Sigmoid colon (tissue), 7 donors: Measurements from ENCODE around the gene COPS3. TPM values are rescaled to one million over a fixed set of nuclear protein-coding genes. Genes with fewer than 3 reads are reported as not detected.

Experiments
- DNase-seq: peaks from one replicate; pipeline ENCODE4 v3.0.0-alpha.2; 2019
- H3K27ac ChIP-seq, 4 donors: fragments of 200-600 bp; sonication (generic); one replicate each; pipeline ENCODE4 v1.5.1; 2016 to 2019; ENCODE audit warnings: mild to moderate bottlenecking in 1 of 4
- H3K27me3 ChIP-seq, 3 donors: fragments of 200-600 bp; sonication (generic); one replicate each; pipeline ENCODE4 v1.5.1; 2019; ENCODE audit warnings: mild to moderate bottlenecking in 1 of 3
- H3K36me3 ChIP-seq, 4 donors: fragments of 200-600 bp; sonication (generic); one replicate each; pipeline ENCODE4 v1.5.1; 2016 to 2019
- H3K4me1 ChIP-seq, 4 donors: fragments of 200-600 bp; sonication (generic); one replicate each; pipeline ENCODE4 v1.5.1; 2017 to 2019
- H3K4me3 ChIP-seq, 4 donors: fragments of 200-600 bp; sonication (generic); one replicate each; pipeline ENCODE4 v1.5.1; 2017 to 2019; ENCODE audit warnings: mild to moderate bottlenecking in 2 of 4, moderate library complexity in 1 of 4
- H3K9me3 ChIP-seq, 4 donors: fragments of 200-600 bp in 3 of 4; sonication (generic) in 3 of 4; one replicate each; pipeline versions ENCODE4 v1.5.1 to v1.6.1; 2013 to 2019
- EP300 ChIP-seq, 4 donors: sonication (generic); formaldehyde crosslinking; IDR thresholded peaks; one replicate each; pipeline ENCODE4 v1.6.1; 2017; ENCODE audit warnings: antibody characterized with exemption in 4 of 4
- POLR2A ChIP-seq, 2 donors: fragments of 450-650 bp; IDR thresholded peaks; one replicate each; pipeline ENCODE4 v1.6.1; 2016; ENCODE audit warnings: antibody characterized with exemption in 2 of 2, mild to moderate bottlenecking in 2 of 2, moderate library complexity in 2 of 2
- POLR2AphosphoS5 ChIP-seq, 4 donors: sonication (generic); formaldehyde crosslinking; IDR thresholded peaks; one replicate each; pipeline ENCODE4 v1.6.1; 2017; ENCODE audit warnings: antibody characterized with exemption in 4 of 4
- WGBS, 2 donors: extraction: QIAGEN DNeasy Blood & Tissue Kit; methylation state at CpG; one replicate each; pipeline ENCODE4 v1.1.7; 2013; 5-methylcytosine and 5-hydroxymethylcytosine counted together
- intact Hi-C: fragments of 100-400 bp; cut with DNase I; formaldehyde crosslinking; loops from one replicate; pipeline ENCODE4 v1.15.1; 2023
- polyA plus RNA-seq, 3 donors: library from polyadenylated mRNA; stranded (reverse); fragments of 200-250 nt; gene quantifications; one replicate each; pipeline ENCODE4 v1.2.3, GENCODE V29; 2013
- total RNA-seq, 4 donors: library from RNA; depleted of rRNA; stranded (reverse); fragments of >200 nt; gene quantifications; one replicate each; pipeline ENCODE4 v1.1.0, GENCODE V29; 2016
- TF ChIP-seq, protein P1 (sequence below), 4 experiments: fragments of 450-650 bp in 3 of 4; fragments of 200-600 bp in 1 of 4; IDR thresholded peaks; one replicate each; pipeline ENCODE4 v1.5.1; 2016 to 2019; ENCODE audit warnings: antibody characterized with exemption in 4 of 4, mild to moderate bottlenecking in 3 of 4, moderate library complexity in 2 of 4
- donor health status: healthy with polysubstance abuse.
- donor health status: Bipolar disorder and iron deficiency.
- donor health status: healthy.

The COPS3 gene
- total and polyA plus RNA-seq, 7 donors = 44.6 to 105 (median 56.8) TPM

DNA sequence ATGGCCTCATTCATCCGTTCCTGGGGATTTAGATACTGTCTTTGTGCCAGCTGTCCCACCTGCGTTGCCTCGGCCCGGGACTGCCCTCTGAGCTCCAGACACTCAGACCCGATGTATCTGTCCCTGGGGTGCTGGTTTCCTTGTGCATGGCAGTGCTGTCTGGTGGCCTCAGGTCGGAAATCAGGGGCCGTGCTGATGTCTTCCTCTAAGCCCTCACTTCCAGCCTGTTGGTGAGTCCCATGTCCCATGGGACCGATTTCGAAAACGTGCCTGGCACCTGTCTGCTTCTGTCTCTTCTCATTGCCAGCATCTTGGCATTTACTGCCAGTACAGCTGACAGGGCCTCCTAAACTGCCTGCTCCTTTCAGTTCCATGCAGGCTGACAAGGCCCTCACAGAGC, 44.2 kb upstream of the COPS3 start:
- Histone ChIP-seq H3K9me3 (no peaks in the 10 kb centered on the region), H3K36me3 (peaks cover 0 to 12% (median 0%) of the 10 kb centered on the region in 4 donors), H3K4me3 (no peak overlapping the region), H3K27ac (no peak overlapping the region), H3K27me3 (no peaks in the 10 kb centered on the region), H3K4me1 (no peaks in the 10 kb centered on the region)
- TF ChIP-seq, protein P1, sequence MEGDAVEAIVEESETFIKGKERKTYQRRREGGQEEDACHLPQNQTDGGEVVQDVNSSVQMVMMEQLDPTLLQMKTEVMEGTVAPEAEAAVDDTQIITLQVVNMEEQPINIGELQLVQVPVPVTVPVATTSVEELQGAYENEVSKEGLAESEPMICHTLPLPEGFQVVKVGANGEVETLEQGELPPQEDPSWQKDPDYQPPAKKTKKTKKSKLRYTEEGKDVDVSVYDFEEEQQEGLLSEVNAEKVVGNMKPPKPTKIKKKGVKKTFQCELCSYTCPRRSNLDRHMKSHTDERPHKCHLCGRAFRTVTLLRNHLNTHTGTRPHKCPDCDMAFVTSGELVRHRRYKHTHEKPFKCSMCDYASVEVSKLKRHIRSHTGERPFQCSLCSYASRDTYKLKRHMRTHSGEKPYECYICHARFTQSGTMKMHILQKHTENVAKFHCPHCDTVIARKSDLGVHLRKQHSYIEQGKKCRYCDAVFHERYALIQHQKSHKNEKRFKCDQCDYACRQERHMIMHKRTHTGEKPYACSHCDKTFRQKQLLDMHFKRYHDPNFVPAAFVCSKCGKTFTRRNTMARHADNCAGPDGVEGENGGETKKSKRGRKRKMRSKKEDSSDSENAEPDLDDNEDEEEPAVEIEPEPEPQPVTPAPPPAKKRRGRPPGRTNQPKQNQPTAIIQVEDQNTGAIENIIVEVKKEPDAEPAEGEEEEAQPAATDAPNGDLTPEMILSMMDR (IDR thresholded peaks at IDR 0.05) = no peak
- TF ChIP-seq POLR2AphosphoS5 (IDR thresholded peaks at IDR 0.05) (no peak), POLR2A (IDR thresholded peaks at IDR 0.05) (no peak), EP300 (IDR thresholded peaks at IDR 0.05) (no peak)
- intact Hi-C loops = no loop called here
- WGBS, 2 donors = 92 to 95% methylated on average over 10 of the region's 10 CpGs
- no peak for DNase-seq

DNA sequence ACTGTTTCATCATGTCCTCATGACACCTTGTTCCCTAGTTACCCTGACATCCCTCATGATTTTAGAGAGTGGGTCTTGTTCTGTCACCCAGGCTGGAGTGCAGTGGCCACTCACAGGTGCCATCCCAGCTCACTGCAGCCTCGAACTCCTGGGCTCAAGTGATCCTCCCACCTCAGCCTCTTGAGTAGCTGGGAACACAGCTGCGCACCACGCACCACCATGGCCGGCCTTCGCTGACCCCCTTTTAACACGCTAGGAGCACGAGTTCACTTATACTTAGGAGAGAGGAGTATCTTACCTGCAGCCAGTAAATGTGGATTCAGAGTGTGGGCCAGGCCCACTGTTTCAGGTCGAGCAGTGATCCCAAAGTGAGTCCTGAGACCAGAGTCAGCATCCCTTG, 43.6 kb upstream of the COPS3 start:
- H3K4me1 ChIP-seq = no peaks in the 10 kb centered on the region
- H3K27me3 ChIP-seq = no peaks in the 10 kb centered on the region
- TF ChIP-seq POLR2AphosphoS5 (IDR thresholded peaks at IDR 0.05) (no peak), EP300 (IDR thresholded peaks at IDR 0.05) (no peak), POLR2A (IDR thresholded peaks at IDR 0.05) (no peak)
- TF ChIP-seq, protein P1 (IDR thresholded peaks at IDR 0.05) = no peak
- 94 to 95% methylated on average over 8 of the region's 8 CpGs for WGBS, 2 donors
- DNase-seq = no peak
- H3K36me3 ChIP-seq = peaks cover 0 to 12% (median 0%) of the 10 kb centered on the region in 4 donors
- H3K4me3 ChIP-seq = no peak overlapping the region
- no peak overlapping the region for H3K27ac ChIP-seq
- intact Hi-C loops = no loop called here
- H3K9me3 ChIP-seq = no peaks in the 10 kb centered on the region

GRCh38 chr17:17322516-17323510, 41.8 kb upstream of the COPS3 start:
- no peak for DNase-seq
- no peaks in the 10 kb centered on the region for H3K9me3 ChIP-seq
- H3K27ac ChIP-seq = no peak overlapping the region
- TF ChIP-seq POLR2AphosphoS5 (IDR thresholded peaks at IDR 0.05) (no peak), POLR2A (IDR thresholded peaks at IDR 0.05) (no peak), EP300 (IDR thresholded peaks at IDR 0.05) (no peak)
- TF ChIP-seq, protein P1 (IDR thresholded peaks at IDR 0.05) = no peak
- intact Hi-C loops = no loop called here
- H3K4me1 ChIP-seq = no peaks in the 10 kb centered on the region
- H3K4me3 ChIP-seq = no peak overlapping the region
- H3K27me3 ChIP-seq = no peaks in the 10 kb centered on the region
- 95 to 96% methylated on average over 21 of the region's 21 CpGs for WGBS, 2 donors
- H3K36me3 ChIP-seq = peaks cover 0 to 12% (median 0%) of the 10 kb centered on the region in 4 donors

DNA sequence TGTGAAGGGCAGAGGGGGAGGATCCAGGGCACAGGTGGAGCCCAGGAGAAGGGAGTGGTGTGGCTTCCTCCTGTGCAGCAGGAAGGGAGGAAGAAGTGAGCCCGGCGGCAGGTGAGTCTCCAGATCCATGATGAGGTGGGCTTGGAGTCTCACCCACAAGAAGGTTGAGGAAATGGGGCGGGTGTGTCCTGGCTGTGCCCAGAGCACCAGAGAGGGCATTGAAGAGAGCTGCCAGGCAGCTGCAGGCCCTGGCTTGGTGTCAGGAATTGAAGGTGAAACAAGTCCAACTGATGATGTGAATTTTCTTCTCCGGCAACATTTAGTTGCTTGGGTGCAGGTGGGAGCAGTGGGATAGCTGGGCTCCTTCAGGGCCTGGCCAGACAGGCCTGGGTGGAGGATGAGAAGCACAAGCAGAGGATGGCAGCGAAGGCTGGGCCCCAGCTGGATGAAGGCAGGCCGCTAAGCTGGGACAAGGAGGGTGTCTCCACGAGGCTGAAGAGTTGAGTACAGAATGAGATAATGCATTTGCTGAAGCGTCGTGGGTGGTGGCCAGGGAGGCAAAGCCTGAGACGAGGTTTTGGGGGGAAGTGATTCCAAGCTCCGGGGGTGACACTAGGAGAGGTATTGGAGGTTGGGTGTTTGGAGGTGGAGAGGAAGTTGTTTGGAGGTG, 40.4 kb upstream of the COPS3 start:
- no peaks in the 10 kb centered on the region for H3K4me1 ChIP-seq
- no peaks in the 10 kb centered on the region for H3K27me3 ChIP-seq
- no peaks in the 10 kb centered on the region for H3K9me3 ChIP-seq
- H3K4me3 ChIP-seq = no peak overlapping the region
- DNase-seq = no peak
- intact Hi-C loops = no loop called here
- 73 to 83% methylated on average over 11 of the region's 11 CpGs for WGBS, 2 donors
- TF ChIP-seq POLR2A (IDR thresholded peaks at IDR 0.05) (no peak), POLR2AphosphoS5 (IDR thresholded peaks at IDR 0.05) (no peak), EP300 (IDR thresholded peaks at IDR 0.05) (no peak)
- TF ChIP-seq, protein P1 (IDR thresholded peaks at IDR 0.05) = no peak
- peaks cover 0 to 12% (median 0%) of the 10 kb centered on the region in 4 donors for H3K36me3 ChIP-seq
- no peak overlapping the region for H3K27ac ChIP-seq
